ENCODE data around the gene IGFBP5. TPM values are rescaled to one million over a fixed set of nuclear protein-coding genes. Genes with fewer than 3 reads are reported as not detected.

Gene IGFBP5
- polyA plus RNA-seq, 3 donors, result not detected

GRCh38 chr2:216717907-216718615 is 22.7 kb upstream of the IGFBP5 start:
- intact Hi-C loops (cut with micrococcal nuclease), result no loop called here
- DNase-seq, result no peak
- Histone ChIP-seq H3K4me3 (replicated peaks in 1 of 3; ENCODE audit: low read depth in 2 of 3, low read length in 3 of 3) (no peak overlapping the region), H3K4me2 (replicated peaks; ENCODE audit: extremely low read depth, low read length, poor library complexity, severe bottlenecking) (no peak overlapping the region), H3K9me3 (replicated peaks in 1 of 2; ENCODE audit: control insufficient read depth in 1 of 2, insufficient read depth in 1 of 2, low read length in 2 of 2) (no peaks in the 10 kb centered on the region), H3K4me1 (ENCODE audit: control insufficient read depth in 1 of 2, insufficient read depth in 2 of 2, low read length in 2 of 2) (no peaks in the 10 kb centered on the region), H4K20me1 (ENCODE audit: insufficient read depth, low read length) (no peaks in the 10 kb centered on the region), H3K27me3 (ENCODE audit: control insufficient read depth in 2 of 2, insufficient read depth in 2 of 2, low read length in 2 of 2) (no peaks in the 10 kb centered on the region), H2AFZ (ENCODE audit: insufficient read depth, low read depth, low read length, poor library complexity, severe bottlenecking) (no peak overlapping the region), H3K79me2 (ENCODE audit: insufficient read depth, low read length) (no peaks in the 10 kb centered on the region), H3K27ac (ENCODE audit: low read depth in 1 of 2, low read length in 2 of 2) (no peak overlapping the region), H3K36me3 (replicated peaks in 1 of 2; ENCODE audit: control insufficient read depth in 1 of 2, insufficient read depth in 2 of 2, low read length in 2 of 2) (no peaks in the 10 kb centered on the region), H3K9ac (ENCODE audit: insufficient read depth, low read length, poor library complexity, severe bottlenecking) (no peak overlapping the region)
- 100% methylated on average over 4 of the region's 8 CpGs for WGBS (ENCODE audit: insufficient coverage)
- Mint-ChIP-seq H3K4me1 (no peaks in the 10 kb centered on the region), H3K9me3 (no peaks in the 10 kb centered on the region), H3K4me3 (no peak overlapping the region), H3K36me3 (no peaks in the 10 kb centered on the region), H3K27ac (no peak overlapping the region), H3K27me3 (ENCODE audit: low read depth in 3 of 3) (peaks cover 12 to 16% (median 12%) of the 10 kb centered on the region in 3 donors)
- TF ChIP-seq, protein P1, sequence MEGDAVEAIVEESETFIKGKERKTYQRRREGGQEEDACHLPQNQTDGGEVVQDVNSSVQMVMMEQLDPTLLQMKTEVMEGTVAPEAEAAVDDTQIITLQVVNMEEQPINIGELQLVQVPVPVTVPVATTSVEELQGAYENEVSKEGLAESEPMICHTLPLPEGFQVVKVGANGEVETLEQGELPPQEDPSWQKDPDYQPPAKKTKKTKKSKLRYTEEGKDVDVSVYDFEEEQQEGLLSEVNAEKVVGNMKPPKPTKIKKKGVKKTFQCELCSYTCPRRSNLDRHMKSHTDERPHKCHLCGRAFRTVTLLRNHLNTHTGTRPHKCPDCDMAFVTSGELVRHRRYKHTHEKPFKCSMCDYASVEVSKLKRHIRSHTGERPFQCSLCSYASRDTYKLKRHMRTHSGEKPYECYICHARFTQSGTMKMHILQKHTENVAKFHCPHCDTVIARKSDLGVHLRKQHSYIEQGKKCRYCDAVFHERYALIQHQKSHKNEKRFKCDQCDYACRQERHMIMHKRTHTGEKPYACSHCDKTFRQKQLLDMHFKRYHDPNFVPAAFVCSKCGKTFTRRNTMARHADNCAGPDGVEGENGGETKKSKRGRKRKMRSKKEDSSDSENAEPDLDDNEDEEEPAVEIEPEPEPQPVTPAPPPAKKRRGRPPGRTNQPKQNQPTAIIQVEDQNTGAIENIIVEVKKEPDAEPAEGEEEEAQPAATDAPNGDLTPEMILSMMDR (IDR thresholded peaks at IDR 0.05), result no peak

- no peaks in the 10 kb centered on the region for H4K20me1 ChIP-seq (ENCODE audit: insufficient read depth, low read length)
- no peak overlapping the region for H2AFZ ChIP-seq (ENCODE audit: insufficient read depth, low read depth, low read length, poor library complexity, severe bottlenecking)
- TF ChIP-seq, protein P1 (IDR thresholded peaks at IDR 0.05), result no peak
- Mint-ChIP-seq H3K27me3 (ENCODE audit: low read depth in 3 of 3) (peaks cover 12 to 14% (median 14%) of the 10 kb centered on the region in 3 donors), H3K27ac (no peak overlapping the region), H3K4me1 (no peaks in the 10 kb centered on the region), H3K9me3 (no peaks in the 10 kb centered on the region), H3K36me3 (no peaks in the 10 kb centered on the region), H3K4me3 (no peak overlapping the region)
- H3K9me3 ChIP-seq (replicated peaks in 1 of 2; ENCODE audit: control insufficient read depth in 1 of 2, insufficient read depth in 1 of 2, low read length in 2 of 2), result no peaks in the 10 kb centered on the region
- H3K36me3 ChIP-seq (replicated peaks in 1 of 2; ENCODE audit: control insufficient read depth in 1 of 2, insufficient read depth in 2 of 2, low read length in 2 of 2), result no peaks in the 10 kb centered on the region
- WGBS (ENCODE audit: insufficient coverage), result 52% methylated on average over 3 of the region's 4 CpGs
- no peaks in the 10 kb centered on the region for H3K27me3 ChIP-seq (ENCODE audit: control insufficient read depth in 2 of 2, insufficient read depth in 2 of 2, low read length in 2 of 2)
- intact Hi-C loops (cut with micrococcal nuclease), result no loop called here
- DNase-seq, result no peak
- no peak overlapping the region for H3K9ac ChIP-seq (ENCODE audit: insufficient read depth, low read length, poor library complexity, severe bottlenecking)
- H3K79me2 ChIP-seq (ENCODE audit: insufficient read depth, low read length), result no peaks in the 10 kb centered on the region
- no peak overlapping the region for H3K4me3 ChIP-seq (replicated peaks in 1 of 3; ENCODE audit: low read depth in 2 of 3, low read length in 3 of 3)
- no peak overlapping the region for H3K4me2 ChIP-seq (replicated peaks; ENCODE audit: extremely low read depth, low read length, poor library complexity, severe bottlenecking)
- H3K4me1 ChIP-seq (ENCODE audit: control insufficient read depth in 1 of 2, insufficient read depth in 2 of 2, low read length in 2 of 2), result no peaks in the 10 kb centered on the region
- H3K27ac ChIP-seq (ENCODE audit: low read depth in 1 of 2, low read length in 2 of 2), result no peak overlapping the region
These were observed 22.1 kb upstream of the IGFBP5 start for GRCh38 chr2:216717491-216717901.

All from CD14-positive monocyte (primary cell).